LNCAP (cell line): Measurements from ENCODE around the gene MSL1.

Experiments
- CTCF ChIP-seq: fragments of 450-650 bp; IDR thresholded peaks from 2 replicates; pipeline ENCODE4 v1.5.1; 2017; ENCODE audit warnings: mild to moderate bottlenecking

MSL1 gene

GRCh38 chr17:40093580-40094201 is 28.1 kb upstream of the MSL1 start:
- no peak for TF ChIP-seq CTCF

DNA sequence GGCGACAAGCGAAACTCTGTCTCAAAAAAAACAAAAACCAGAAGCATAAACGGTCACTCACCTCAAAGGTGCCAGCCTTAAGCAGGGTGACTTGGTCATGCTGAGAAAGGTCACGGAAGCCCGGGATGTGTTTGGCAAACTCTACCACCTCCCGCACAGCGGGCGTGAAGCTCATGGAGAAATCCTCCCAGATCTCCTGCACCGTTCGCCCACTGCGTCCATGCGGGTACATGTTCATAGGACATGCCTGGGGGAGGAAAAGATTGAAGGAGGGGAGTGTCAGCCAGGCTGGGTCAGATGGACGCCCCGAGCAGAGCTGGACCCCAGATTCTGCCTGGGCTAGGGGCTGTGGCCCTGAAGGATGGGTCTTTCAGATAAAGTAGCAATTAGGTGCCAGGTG is 26.9 kb upstream of the MSL1 start:
- TF ChIP-seq CTCF, result no peak

GRCh38 chr17:40095351-40095943 is 26.3 kb upstream of the MSL1 start:
- TF ChIP-seq CTCF, result no peak

GRCh38 chr17:40095944-40096791 is 25.6 kb upstream of the MSL1 start:
- TF ChIP-seq CTCF, result no peak

DNA sequence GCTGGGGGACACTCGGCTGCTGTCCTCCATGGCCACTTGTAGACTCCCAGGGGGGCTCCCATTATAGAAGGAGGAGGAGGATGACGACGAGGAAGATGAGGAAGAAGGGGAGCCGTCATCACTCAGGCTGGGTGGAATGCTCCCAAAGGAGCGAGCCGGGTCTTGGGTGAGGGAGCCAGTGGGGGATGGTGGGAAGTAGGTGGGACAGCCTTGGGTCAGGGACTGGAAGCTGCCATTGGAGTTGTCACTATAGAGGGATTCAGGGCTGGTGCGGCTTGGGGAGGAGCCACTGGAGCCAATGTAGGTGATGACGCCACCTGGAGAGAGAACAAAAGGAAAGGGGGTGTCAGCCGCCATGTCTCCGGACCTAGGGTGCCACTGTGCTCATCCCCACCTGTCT is 24.7 kb upstream of the MSL1 start:
- no peak for TF ChIP-seq CTCF

DNA sequence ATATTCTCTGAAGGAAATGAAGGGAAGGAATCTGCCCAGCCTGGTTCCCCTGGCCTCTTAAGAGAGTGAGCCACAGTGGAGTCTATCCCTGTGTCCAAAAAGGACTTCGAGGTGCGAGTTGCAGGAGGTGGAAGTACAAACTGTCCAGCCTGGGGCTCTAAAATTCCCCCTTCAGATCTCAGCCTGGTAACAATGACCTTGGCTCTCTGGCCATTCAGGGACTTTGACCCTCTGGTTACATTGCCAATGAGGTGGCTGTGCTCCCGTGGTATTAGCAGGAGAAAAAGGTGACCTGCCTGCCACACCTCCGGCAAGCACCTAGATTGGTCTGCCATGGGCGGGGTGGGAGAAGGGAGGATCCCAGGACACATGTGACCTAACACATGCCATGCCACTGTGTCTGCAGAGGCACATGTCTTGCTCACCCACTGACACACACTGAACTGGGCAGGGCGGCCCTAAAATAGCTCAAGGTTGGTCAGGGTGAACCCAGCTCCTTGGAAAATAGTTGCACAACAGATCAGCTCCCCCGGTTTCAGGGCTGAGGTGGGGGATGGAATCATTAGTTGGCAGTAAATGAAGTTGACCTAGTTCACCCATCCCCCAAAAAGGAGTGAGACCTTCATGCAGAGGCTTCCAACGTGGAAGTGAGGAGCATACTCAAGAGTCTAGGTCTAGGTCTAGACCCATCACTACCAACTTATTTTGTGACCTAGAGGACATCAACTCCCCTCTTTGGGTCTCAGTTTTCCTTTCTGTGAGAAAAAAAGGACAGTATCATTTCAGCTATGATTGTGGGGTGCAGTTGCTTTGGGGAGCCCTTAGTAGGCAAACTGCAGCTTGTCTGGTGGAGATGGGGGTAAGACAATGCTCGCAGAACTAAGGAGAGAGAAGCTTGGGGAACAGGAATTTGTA is 23.6 kb upstream of the MSL1 start:
- TF ChIP-seq CTCF, result no peak
